ENCODE results near the gene PLXNA4. TPM values are rescaled to one million over a fixed set of nuclear protein-coding genes. Genes with fewer than 3 reads are reported as not detected.

The PLXNA4 gene
- total RNA-seq, 1 donor from 2014 or later: 21.7 TPM

DNA sequence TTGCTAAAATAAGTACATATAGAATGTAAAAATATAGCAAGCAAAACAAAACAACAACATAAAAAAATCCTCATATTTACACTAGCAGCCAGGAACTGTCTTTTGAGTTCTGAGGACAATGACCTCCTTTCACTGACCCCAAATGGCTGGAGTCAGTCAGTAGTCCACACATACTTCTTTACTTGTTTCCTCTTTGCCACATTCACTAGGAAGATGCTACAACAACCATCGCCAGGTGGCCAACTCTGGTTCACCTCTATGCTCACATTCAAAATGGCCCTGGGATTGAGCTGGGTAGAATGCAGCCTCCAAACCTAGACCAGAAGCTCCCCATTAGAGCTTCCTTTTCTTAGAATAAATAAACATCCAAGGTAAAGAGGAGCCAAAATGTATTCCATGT, 356.2 kb downstream of the PLXNA4 start:
- no peak for DNase-seq (ENCODE audit: low read depth, low spot score)
- H3K9me3 Mint-ChIP-seq: no peaks in the 10 kb centered on the region
- H3K36me3 Mint-ChIP-seq (ENCODE audit: low read depth): peaks cover 6% of the 10 kb centered on the region
- H3K4me3 Mint-ChIP-seq: no peak overlapping the region
- H3K27me3 Mint-ChIP-seq (ENCODE audit: low read depth): no peaks in the 10 kb centered on the region
- H3K4me1 Mint-ChIP-seq: peaks cover 29% of the 10 kb centered on the region
- TF ChIP-seq, protein P1, sequence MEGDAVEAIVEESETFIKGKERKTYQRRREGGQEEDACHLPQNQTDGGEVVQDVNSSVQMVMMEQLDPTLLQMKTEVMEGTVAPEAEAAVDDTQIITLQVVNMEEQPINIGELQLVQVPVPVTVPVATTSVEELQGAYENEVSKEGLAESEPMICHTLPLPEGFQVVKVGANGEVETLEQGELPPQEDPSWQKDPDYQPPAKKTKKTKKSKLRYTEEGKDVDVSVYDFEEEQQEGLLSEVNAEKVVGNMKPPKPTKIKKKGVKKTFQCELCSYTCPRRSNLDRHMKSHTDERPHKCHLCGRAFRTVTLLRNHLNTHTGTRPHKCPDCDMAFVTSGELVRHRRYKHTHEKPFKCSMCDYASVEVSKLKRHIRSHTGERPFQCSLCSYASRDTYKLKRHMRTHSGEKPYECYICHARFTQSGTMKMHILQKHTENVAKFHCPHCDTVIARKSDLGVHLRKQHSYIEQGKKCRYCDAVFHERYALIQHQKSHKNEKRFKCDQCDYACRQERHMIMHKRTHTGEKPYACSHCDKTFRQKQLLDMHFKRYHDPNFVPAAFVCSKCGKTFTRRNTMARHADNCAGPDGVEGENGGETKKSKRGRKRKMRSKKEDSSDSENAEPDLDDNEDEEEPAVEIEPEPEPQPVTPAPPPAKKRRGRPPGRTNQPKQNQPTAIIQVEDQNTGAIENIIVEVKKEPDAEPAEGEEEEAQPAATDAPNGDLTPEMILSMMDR (conservative IDR thresholded peaks at IDR 0.05): no peak
- H3K27ac Mint-ChIP-seq (ENCODE audit: unreplicated experiment): no peak overlapping the region

GRCh38 chr7:132218876-132219275, 357.4 kb downstream of the PLXNA4 start:
- H3K27ac Mint-ChIP-seq (ENCODE audit: unreplicated experiment): no peak overlapping the region
- no peaks in the 10 kb centered on the region for H3K27me3 Mint-ChIP-seq (ENCODE audit: low read depth)
- peaks cover 2% of the 10 kb centered on the region for H3K36me3 Mint-ChIP-seq (ENCODE audit: low read depth)
- H3K4me1 Mint-ChIP-seq: peaks cover 39% of the 10 kb centered on the region
- H3K9me3 Mint-ChIP-seq: no peaks in the 10 kb centered on the region
- TF ChIP-seq, protein P1 (conservative IDR thresholded peaks at IDR 0.05): no peak
- H3K4me3 Mint-ChIP-seq: no peak overlapping the region
- no peak for DNase-seq (ENCODE audit: low read depth, low spot score)

DNA sequence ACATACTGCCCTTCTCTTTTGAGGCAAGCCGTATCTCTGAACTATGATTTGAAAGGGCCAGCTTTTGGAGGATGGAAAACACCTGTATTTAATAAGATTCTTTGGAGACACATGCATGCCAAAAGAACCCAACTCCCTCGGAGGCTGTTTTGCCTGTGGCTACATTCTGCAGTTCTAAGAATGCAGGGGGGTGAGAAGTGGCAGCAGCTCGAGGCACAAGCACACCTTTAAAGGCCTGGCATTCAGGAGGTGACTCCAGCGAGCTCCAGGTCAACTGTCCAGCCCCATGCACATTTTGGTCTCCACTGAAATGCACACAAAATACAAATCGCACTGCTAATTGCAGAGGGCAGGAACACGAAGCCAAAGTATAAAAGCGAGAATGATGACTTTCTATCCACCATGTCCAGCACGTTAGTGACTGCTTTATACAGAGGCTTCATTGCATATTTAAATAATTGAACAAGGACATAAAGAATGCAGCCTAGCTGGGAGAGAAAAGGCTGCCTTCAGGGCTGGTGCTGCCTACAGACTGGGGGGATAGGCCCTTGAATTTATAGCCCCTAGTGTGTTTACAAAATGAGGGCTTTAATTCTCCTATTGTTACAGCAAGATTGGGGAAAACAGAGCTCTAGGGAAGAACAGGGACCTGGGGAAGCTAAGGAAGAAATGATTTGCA, 359.3 kb downstream of the PLXNA4 start:
- no peak for DNase-seq (ENCODE audit: low read depth, low spot score)
- Mint-ChIP-seq H3K9me3 (no peaks in the 10 kb centered on the region), H3K36me3 (ENCODE audit: low read depth) (no peaks in the 10 kb centered on the region), H3K4me1 (peaks cover 43% of the 10 kb centered on the region), H3K27ac (ENCODE audit: unreplicated experiment) (no peak overlapping the region), H3K4me3 (no peak overlapping the region), H3K27me3 (ENCODE audit: low read depth) (no peaks in the 10 kb centered on the region)
- TF ChIP-seq, protein P1 (conservative IDR thresholded peaks at IDR 0.05): no peak

- Mint-ChIP-seq H3K36me3 (ENCODE audit: low read depth) (no peaks in the 10 kb centered on the region), H3K4me1 (peaks cover 35% of the 10 kb centered on the region), H3K27ac (ENCODE audit: unreplicated experiment) (peak overlapping the region; percentile 71), H3K9me3 (no peaks in the 10 kb centered on the region), H3K4me3 (no peak overlapping the region), H3K27me3 (ENCODE audit: low read depth) (no peaks in the 10 kb centered on the region)
- DNase-seq (ENCODE audit: low read depth, low spot score): no peak
- TF ChIP-seq, protein P1 (conservative IDR thresholded peaks at IDR 0.05): no peak
Measured at GRCh38 chr7:132214452-132214851, 361.8 kb downstream of the PLXNA4 start.

DNA sequence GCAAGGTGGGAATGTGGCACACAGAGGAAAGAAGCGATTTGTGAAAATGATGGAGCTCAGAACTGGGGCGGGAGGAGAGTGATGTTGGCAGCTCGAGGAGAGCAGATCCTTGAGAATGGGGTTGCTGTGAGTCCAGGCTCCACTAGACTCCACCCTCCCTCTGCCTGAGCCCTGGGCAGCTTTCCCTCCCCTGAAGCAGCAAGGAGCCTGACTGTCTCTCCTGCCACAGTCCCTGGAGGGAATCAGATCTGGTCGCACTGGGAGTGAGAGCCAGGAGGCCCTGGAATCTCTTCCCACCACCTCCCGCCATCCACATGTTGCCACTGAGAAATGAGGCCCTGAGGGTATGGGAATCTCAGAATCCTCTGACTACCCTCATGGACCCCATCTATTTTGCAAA, 362.7 kb downstream of the PLXNA4 start:
- H3K9me3 Mint-ChIP-seq: no peaks in the 10 kb centered on the region
- no peak for DNase-seq (ENCODE audit: low read depth, low spot score)
- no peaks in the 10 kb centered on the region for H3K36me3 Mint-ChIP-seq (ENCODE audit: low read depth)
- H3K4me3 Mint-ChIP-seq: no peak overlapping the region
- H3K4me1 Mint-ChIP-seq: peaks cover 27% of the 10 kb centered on the region
- H3K27ac Mint-ChIP-seq (ENCODE audit: unreplicated experiment): no peak overlapping the region
- TF ChIP-seq, protein P1 (conservative IDR thresholded peaks at IDR 0.05): no peak
- H3K27me3 Mint-ChIP-seq (ENCODE audit: low read depth): no peaks in the 10 kb centered on the region
